GM12878 (cell line): ENCODE results near the gene TTR.

Source experiments
- EZH2 ChIP-seq: IDR thresholded peaks from 2 replicates; pipeline ENCODE4 v1.6.1; 2012; ENCODE audit warnings: low read depth, mild to moderate bottlenecking, control low read depth, inconsistent platforms, low read length, borderline replicate concordance; ENCODE audit not compliant: control insufficient read depth
- MTA3 ChIP-seq: IDR thresholded peaks from 2 replicates; pipeline ENCODE4 v1.6.1; 2012; ENCODE audit warnings: low read length, inconsistent platforms, borderline replicate concordance
- POLR2A ChIP-seq: IDR thresholded peaks from 2 replicates; pipeline ENCODE4 v1.6.1; 2011; ENCODE audit warnings: low read depth, mild to moderate bottlenecking, low read length
- SMC3 ChIP-seq: IDR thresholded peaks from 2 replicates; pipeline ENCODE4 v1.6.1; 2011; ENCODE audit warnings: low read length, improper control_type of control experiment, borderline replicate concordance
- TF ChIP-seq, protein P1 (sequence below), 3 experiments: IDR thresholded peaks in 2 of 3; conservative IDR thresholded peaks in 1 of 3; 2 replicates each; pipeline ENCODE4 v1.5.1; 2011; ENCODE audit warnings: low read depth in 3 of 3, low read length in 3 of 3, mild to moderate bottlenecking in 3 of 3, control low read depth in 2 of 3, moderate library complexity in 2 of 3, inconsistent platforms in 1 of 3, mixed read lengths in 1 of 3; ENCODE audit not compliant: control insufficient read depth in 2 of 3, insufficient read depth in 1 of 3; ENCODE audit errors: extremely low read depth in 1 of 3
- TF ChIP-seq, protein P2 (sequence below): IDR thresholded peaks from 2 replicates; pipeline ENCODE4 v1.6.1; 2011; ENCODE audit warnings: mild to moderate bottlenecking, low read depth, low read length, moderate library complexity; ENCODE audit not compliant: insufficient replicate concordance

DNA sequence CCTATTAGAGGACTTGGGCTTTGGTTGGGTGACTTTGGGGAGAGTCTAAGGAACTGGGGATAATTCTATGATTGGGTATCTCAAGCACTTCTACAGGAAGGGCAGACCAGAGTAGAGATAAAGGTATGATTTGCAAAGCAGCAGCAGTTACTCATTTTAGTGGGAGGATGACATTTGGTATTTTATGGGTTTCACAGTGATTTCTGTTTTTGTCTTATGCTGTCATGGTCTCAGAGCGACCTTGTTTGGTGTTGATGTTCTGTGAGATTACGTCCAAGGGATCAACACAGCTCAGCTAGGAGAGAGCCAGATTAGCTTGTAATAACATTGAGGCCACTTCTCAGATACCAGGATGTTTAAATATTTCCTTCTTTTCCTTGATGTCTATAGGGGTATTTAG lies 18.2 kb downstream of the TTR start:
- TF ChIP-seq EZH2 (no peak), POLR2A (no peak), MTA3 (no peak), SMC3 (no peak)
- TF ChIP-seq, protein P1, sequence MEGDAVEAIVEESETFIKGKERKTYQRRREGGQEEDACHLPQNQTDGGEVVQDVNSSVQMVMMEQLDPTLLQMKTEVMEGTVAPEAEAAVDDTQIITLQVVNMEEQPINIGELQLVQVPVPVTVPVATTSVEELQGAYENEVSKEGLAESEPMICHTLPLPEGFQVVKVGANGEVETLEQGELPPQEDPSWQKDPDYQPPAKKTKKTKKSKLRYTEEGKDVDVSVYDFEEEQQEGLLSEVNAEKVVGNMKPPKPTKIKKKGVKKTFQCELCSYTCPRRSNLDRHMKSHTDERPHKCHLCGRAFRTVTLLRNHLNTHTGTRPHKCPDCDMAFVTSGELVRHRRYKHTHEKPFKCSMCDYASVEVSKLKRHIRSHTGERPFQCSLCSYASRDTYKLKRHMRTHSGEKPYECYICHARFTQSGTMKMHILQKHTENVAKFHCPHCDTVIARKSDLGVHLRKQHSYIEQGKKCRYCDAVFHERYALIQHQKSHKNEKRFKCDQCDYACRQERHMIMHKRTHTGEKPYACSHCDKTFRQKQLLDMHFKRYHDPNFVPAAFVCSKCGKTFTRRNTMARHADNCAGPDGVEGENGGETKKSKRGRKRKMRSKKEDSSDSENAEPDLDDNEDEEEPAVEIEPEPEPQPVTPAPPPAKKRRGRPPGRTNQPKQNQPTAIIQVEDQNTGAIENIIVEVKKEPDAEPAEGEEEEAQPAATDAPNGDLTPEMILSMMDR (IDR thresholded peaks at IDR 0.05 in 2 of 3, conservative IDR thresholded peaks at IDR 0.05 in 1 of 3; ENCODE audit: control insufficient read depth in 2 of 3, extremely low read depth in 1 of 3, insufficient read depth in 1 of 3, low read depth in 3 of 3, low read length in 3 of 3) = no peak
- TF ChIP-seq, protein P2, sequence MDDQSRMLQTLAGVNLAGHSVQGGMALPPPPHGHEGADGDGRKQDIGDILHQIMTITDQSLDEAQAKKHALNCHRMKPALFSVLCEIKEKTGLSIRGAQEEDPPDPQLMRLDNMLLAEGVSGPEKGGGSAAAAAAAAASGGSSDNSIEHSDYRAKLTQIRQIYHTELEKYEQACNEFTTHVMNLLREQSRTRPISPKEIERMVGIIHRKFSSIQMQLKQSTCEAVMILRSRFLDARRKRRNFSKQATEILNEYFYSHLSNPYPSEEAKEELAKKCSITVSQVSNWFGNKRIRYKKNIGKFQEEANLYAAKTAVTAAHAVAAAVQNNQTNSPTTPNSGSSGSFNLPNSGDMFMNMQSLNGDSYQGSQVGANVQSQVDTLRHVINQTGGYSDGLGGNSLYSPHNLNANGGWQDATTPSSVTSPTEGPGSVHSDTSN = no peak
